MM.1S (cell line): Measurements from ENCODE around the gene PLD6.
"Not testable (repeated sequence)": the region's sequence is repeated elsewhere in the genome, so short reads cannot be mapped to it uniquely, and the experiment has no call there.

Experiments used
- DNase-seq: peaks from one replicate; pipeline ENCODE4 v3.0.0-alpha.2; 2015
- H2AFZ ChIP-seq: fragments of 300-600 bp; sonication (generic); 2 replicates; pipeline ENCODE4 v1.6.0; 2016; ENCODE audit warnings: antibody characterized with exemption, low read length
- H3F3A ChIP-seq: fragments of 300-600 bp; sonication (generic); 2 replicates; pipeline ENCODE4 v1.6.1; 2016; ENCODE audit warnings: mild to moderate bottlenecking, antibody characterized with exemption, low read length, moderate library complexity, mixed read lengths; ENCODE audit not compliant: insufficient read depth
- H3K27ac ChIP-seq: fragments of 300-600 bp; sonication (generic); 2 replicates; pipeline ENCODE4 v1.5.1; 2016; ENCODE audit warnings: mild to moderate bottlenecking, low read length
- H3K27me3 ChIP-seq: fragments of 300-600 bp; sonication (generic); replicated peaks from 2 replicates; pipeline ENCODE4 v1.6.0; 2016; ENCODE audit warnings: low read length; ENCODE audit not compliant: insufficient read depth
- H3K36me3 ChIP-seq: fragments of 300-600 bp; sonication (generic); replicated peaks from 2 replicates; pipeline ENCODE4 v1.6.1; 2016; ENCODE audit warnings: mild to moderate bottlenecking, low read length, mixed read lengths; ENCODE audit not compliant: insufficient read depth
- H3K4me1 ChIP-seq: fragments of 300-600 bp; sonication (generic); 2 replicates; pipeline ENCODE4 v1.6.1; 2016; ENCODE audit warnings: low read length, mixed read lengths
- H3K4me2 ChIP-seq: fragments of 300-600 bp; sonication (generic); 2 replicates; pipeline ENCODE4 v1.6.0; 2016; ENCODE audit warnings: low read depth, low read length
- H3K4me3 ChIP-seq: fragments of 300-600 bp; sonication (generic); 2 replicates; pipeline ENCODE4 v1.5.1; 2016; ENCODE audit warnings: low read length, mixed read lengths
- H3K79me2 ChIP-seq: fragments of 300-600 bp; sonication (generic); 2 replicates; pipeline ENCODE4 v1.6.1; 2016; ENCODE audit warnings: mixed run types, low read length, mixed read lengths
- H3K9ac ChIP-seq: fragments of 300-600 bp; sonication (generic); 2 replicates; pipeline ENCODE4 v1.6.1; 2016; ENCODE audit warnings: low read length, mixed read lengths
- H3K9me2 ChIP-seq: fragments of 300-600 bp; sonication (generic); replicated peaks from 2 replicates; pipeline ENCODE4 v1.6.1; 2016; ENCODE audit warnings: mild to moderate bottlenecking, low read length, mixed read lengths; ENCODE audit not compliant: insufficient read depth
- H3K9me3 ChIP-seq: fragments of 300-600 bp; sonication (generic); replicated peaks from 2 replicates; pipeline ENCODE4 v1.6.1; 2016; ENCODE audit warnings: mild to moderate bottlenecking, low read length, mixed read lengths; ENCODE audit not compliant: insufficient read depth
- H4K20me1 ChIP-seq: fragments of 300-600 bp; sonication (generic); 2 replicates; pipeline ENCODE4 v1.6.1; 2016; ENCODE audit warnings: mild to moderate bottlenecking, low read length, moderate library complexity, mixed read lengths; ENCODE audit not compliant: insufficient read depth
- EZH2 ChIP-seq: fragments of 300-600 bp; sonication (generic); optimal IDR thresholded peaks from 2 replicates; pipeline ENCODE3; 2017; ENCODE audit warnings: low read depth, mild to moderate bottlenecking, antibody characterized with exemption, low read length, mixed read lengths
- EZH2phosphoT487 ChIP-seq: fragments of 300-600 bp; sonication (generic); IDR thresholded peaks from 2 replicates; pipeline ENCODE4 v1.6.1; 2018; ENCODE audit warnings: antibody characterized with exemption, low read length
- TF ChIP-seq, protein P1 (sequence below): fragments of 300-600 bp; sonication (generic); IDR thresholded peaks from 2 replicates; pipeline ENCODE4 v1.5.1; 2016; ENCODE audit warnings: antibody characterized with exemption, low read length, mixed read lengths

PLD6 gene

DNA sequence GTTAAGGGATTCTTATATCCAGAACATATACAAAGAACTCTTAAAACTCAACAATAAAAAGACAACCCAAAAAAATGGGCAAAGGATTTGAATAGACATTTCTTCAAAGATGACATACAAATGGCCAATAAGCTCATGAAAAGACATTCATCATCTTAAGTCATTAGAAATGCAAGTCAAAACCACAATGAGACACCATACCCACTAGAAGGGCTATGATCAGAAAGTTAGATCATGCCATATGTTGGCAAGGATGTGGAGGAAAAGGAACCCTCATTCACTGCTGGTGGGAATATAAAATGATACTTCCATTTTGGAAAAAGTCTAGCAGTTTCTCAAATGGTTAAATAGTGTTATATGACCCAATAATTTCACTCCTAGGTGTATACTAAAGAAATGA is 9.4 kb downstream of the PLD6 start:
- no peak overlapping the region for H3K4me2 ChIP-seq
- TF ChIP-seq, protein P1, sequence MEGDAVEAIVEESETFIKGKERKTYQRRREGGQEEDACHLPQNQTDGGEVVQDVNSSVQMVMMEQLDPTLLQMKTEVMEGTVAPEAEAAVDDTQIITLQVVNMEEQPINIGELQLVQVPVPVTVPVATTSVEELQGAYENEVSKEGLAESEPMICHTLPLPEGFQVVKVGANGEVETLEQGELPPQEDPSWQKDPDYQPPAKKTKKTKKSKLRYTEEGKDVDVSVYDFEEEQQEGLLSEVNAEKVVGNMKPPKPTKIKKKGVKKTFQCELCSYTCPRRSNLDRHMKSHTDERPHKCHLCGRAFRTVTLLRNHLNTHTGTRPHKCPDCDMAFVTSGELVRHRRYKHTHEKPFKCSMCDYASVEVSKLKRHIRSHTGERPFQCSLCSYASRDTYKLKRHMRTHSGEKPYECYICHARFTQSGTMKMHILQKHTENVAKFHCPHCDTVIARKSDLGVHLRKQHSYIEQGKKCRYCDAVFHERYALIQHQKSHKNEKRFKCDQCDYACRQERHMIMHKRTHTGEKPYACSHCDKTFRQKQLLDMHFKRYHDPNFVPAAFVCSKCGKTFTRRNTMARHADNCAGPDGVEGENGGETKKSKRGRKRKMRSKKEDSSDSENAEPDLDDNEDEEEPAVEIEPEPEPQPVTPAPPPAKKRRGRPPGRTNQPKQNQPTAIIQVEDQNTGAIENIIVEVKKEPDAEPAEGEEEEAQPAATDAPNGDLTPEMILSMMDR = no peak
- TF ChIP-seq EZH2phosphoT487 = no peak
- TF ChIP-seq EZH2 = no peak
- H4K20me1 ChIP-seq = no peaks in the 10 kb centered on the region
- H3K27me3 ChIP-seq = no peaks in the 10 kb centered on the region
- no peak overlapping the region for H3K4me3 ChIP-seq
- DNase-seq = no peak
- H3K4me1 ChIP-seq = 0 out of 2 replicates have a peak, but pooled peaks cover 3% of the 10 kb centered on the region
- H3K9me3 ChIP-seq = no peaks in the 10 kb centered on the region
- no peak overlapping the region for H3K9ac ChIP-seq
- H2AFZ ChIP-seq = no peak overlapping the region
- H3K79me2 ChIP-seq = 0 out of 2 replicates have a peak, but pooled peaks cover 3% of the 10 kb centered on the region
- H3K9me2 ChIP-seq = no peaks in the 10 kb centered on the region
- no peaks in the 10 kb centered on the region for H3K36me3 ChIP-seq
- no peaks in the 10 kb centered on the region for H3F3A ChIP-seq
- H3K27ac ChIP-seq = no peak overlapping the region

- not testable (repeated sequence) for H4K20me1 ChIP-seq, H2AFZ ChIP-seq, H3F3A ChIP-seq, H3K4me2 ChIP-seq, H3K9ac ChIP-seq, H3K36me3 ChIP-seq, DNase-seq, H3K27ac ChIP-seq, H3K4me1 ChIP-seq, H3K79me2 ChIP-seq, H3K27me3 ChIP-seq, H3K9me2 ChIP-seq, H3K4me3 ChIP-seq, H3K9me3 ChIP-seq
Measured at GRCh38 chr17:17195466-17195865, 10.7 kb downstream of the PLD6 start.

DNA sequence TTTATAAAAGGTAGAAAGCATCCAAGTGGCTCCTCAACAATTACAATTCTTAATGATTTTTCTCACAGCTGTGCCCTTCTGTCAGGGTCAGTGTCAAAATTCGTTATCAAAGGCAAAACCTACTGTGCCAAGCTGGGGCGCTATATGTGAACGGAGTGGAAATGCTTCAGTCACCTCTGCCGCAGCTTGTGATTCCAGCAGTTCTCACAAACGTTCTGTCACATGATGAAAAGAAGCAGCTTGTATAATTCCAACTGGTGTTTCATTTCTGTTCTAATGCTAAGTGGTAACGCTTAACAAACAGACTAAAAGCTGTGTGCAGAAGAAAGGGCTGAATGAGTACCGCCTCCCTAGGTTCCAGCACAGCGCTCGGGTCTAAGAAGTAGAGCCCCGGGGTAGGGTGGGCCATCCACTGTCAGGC is 14.2 kb downstream of the PLD6 start:
- 0 out of 2 replicates have a peak, but pooled peaks cover 3% of the 10 kb centered on the region for H3K4me1 ChIP-seq
- H3F3A ChIP-seq = no peaks in the 10 kb centered on the region
- no peaks in the 10 kb centered on the region for H3K79me2 ChIP-seq
- H3K36me3 ChIP-seq = 0 out of 2 replicates have a peak, but pooled peaks cover 3% of the 10 kb centered on the region
- H4K20me1 ChIP-seq = no peaks in the 10 kb centered on the region
- no peak overlapping the region for H2AFZ ChIP-seq
- no peak overlapping the region for H3K9ac ChIP-seq
- no peaks in the 10 kb centered on the region for H3K9me3 ChIP-seq
- H3K4me2 ChIP-seq = no peak overlapping the region
- no peaks in the 10 kb centered on the region for H3K27me3 ChIP-seq
- no peak for DNase-seq
- H3K4me3 ChIP-seq = no peak overlapping the region
- H3K27ac ChIP-seq = no peak overlapping the region
- no peaks in the 10 kb centered on the region for H3K9me2 ChIP-seq
- TF ChIP-seq EZH2 (no peak), EZH2phosphoT487 (no peak)
- TF ChIP-seq, protein P1 = no peak

DNA sequence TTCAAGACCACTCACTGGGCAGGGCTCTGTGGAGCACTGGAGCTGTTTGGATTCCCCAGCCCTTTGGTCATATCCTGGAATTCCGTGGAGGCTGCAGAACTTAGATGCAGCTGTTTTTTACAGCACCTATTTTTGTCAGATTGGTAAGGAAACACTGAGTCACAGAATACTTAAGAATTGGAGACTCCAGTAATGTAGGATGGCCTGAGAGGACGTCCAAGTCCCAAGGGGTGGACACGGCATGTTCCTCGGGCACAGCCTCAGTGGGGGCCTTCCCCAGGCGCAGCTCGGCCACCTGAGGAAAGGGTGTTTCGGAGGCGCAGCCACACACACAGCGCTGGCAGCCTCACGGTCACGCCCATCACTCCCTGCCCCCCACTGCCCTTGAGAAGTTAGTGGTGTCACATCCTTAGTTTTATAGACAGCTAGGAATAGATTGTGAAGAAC is 14.8 kb downstream of the PLD6 start:
- Histone ChIP-seq H3K36me3 (0 out of 2 replicates have a peak, but pooled peaks cover 3% of the 10 kb centered on the region), H3K4me2 (no peak overlapping the region), H3F3A (no peaks in the 10 kb centered on the region)

More for the DNA sequence above, 14.8 kb downstream of the PLD6 start:
- no peaks in the 10 kb centered on the region for H3K9me3 ChIP-seq
- no peak for DNase-seq
- H3K9me2 ChIP-seq = no peaks in the 10 kb centered on the region
- no peaks in the 10 kb centered on the region for H4K20me1 ChIP-seq
- H2AFZ ChIP-seq = no peak overlapping the region
- no peaks in the 10 kb centered on the region for H3K79me2 ChIP-seq
- H3K4me3 ChIP-seq = no peak overlapping the region
- no peaks in the 10 kb centered on the region for H3K27me3 ChIP-seq
- TF ChIP-seq, protein P1 = no peak
- TF ChIP-seq EZH2 (no peak), EZH2phosphoT487 (no peak)
- H3K4me1 ChIP-seq = 0 out of 2 replicates have a peak, but pooled peaks cover 3% of the 10 kb centered on the region
- no peak overlapping the region for H3K9ac ChIP-seq
- H3K27ac ChIP-seq = no peak overlapping the region
